Measurements from ENCODE around the gene ZNF584. TPM values are rescaled to one million over a fixed set of nuclear protein-coding genes. Genes with fewer than 3 reads are reported as not detected.

Gene ZNF584
- total RNA-seq, 4 donors from 2014 or later = 3.4 to 8.3 (median 7.3) TPM

DNA sequence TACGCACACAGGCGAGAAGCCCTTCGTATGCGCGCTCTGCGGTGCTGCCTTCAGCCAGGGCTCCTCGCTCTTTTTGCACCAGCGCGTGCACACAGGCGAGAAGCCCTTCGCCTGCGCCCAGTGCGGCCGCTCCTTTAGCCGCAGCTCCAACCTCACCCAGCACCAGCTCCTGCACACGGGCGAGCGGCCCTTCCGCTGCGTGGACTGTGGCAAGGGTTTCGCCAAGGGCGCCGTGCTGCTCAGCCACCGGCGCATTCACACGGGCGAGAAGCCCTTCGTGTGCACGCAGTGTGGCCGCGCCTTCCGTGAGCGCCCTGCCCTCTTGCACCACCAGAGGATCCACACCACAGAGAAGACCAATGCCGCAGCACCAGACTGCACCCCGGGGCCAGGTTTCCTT, 47.7 kb downstream of the ZNF584 start:
- no peak for DNase-seq
- Histone ChIP-seq H3K9me3 (no peaks in the 10 kb centered on the region), H3K27me3 (no peaks in the 10 kb centered on the region), H3K4me1 (peaks cover 0 to 11% (median 3%) of the 10 kb centered on the region in 4 donors), H3K27ac (no peak overlapping the region), H3K4me3 (no peak overlapping the region), H3K36me3 (no peaks in the 10 kb centered on the region)
- TF ChIP-seq POLR2AphosphoS5 (IDR thresholded peaks at IDR 0.05) (no peak), CTCF (IDR thresholded peaks at IDR 0.05) (no peak), EP300 (IDR thresholded peaks at IDR 0.05; ENCODE audit: low read depth) (no peak), POLR2A (IDR thresholded peaks at IDR 0.05) (no peak)
- WGBS, 2 donors (ENCODE audit: low coverage in 1 of 2) = 97% methylated on average over 35 of the region's 35 CpGs; no CpG with 5 or more reads in 1 of the 2 donors
- in situ Hi-C loops (cut with MboI; ENCODE audit: low pct_ligation_motif_present in 1 of 4, low pct_unique_long_range_greater_than_20kb in 1 of 4, low sequenced_read_pairs in 3 of 4) (no loop called here), intact Hi-C loops (cut with DNase I; ENCODE audit: low total_unique reads) (no loop called here)

GRCh38 chr19:58460039-58460438, 51.6 kb downstream of the ZNF584 start:
- Histone ChIP-seq H3K27ac (no peak overlapping the region), H3K36me3 (no peaks in the 10 kb centered on the region), H3K27me3 (no peaks in the 10 kb centered on the region), H3K9me3 (no peaks in the 10 kb centered on the region), H3K4me3 (no peak overlapping the region), H3K4me1 (no peaks in the 10 kb centered on the region)
- 80 to 88% methylated on average over 1 to 2 of the region's 2 CpGs for WGBS, 2 donors (ENCODE audit: low coverage in 1 of 2)
- no peak for TF ChIP-seq POLR2A (IDR thresholded peaks at IDR 0.05)
- no peak for TF ChIP-seq POLR2AphosphoS5 (IDR thresholded peaks at IDR 0.05)
- TF ChIP-seq CTCF (IDR thresholded peaks at IDR 0.05) = no peak
- TF ChIP-seq EP300 (IDR thresholded peaks at IDR 0.05; ENCODE audit: low read depth) = no peak
- no peak for DNase-seq
- in situ Hi-C loops (cut with MboI; ENCODE audit: low pct_ligation_motif_present in 1 of 4, low pct_unique_long_range_greater_than_20kb in 1 of 4, low sequenced_read_pairs in 3 of 4) (no loop called here), intact Hi-C loops (cut with DNase I; ENCODE audit: low total_unique reads) (no loop called here)

DNA sequence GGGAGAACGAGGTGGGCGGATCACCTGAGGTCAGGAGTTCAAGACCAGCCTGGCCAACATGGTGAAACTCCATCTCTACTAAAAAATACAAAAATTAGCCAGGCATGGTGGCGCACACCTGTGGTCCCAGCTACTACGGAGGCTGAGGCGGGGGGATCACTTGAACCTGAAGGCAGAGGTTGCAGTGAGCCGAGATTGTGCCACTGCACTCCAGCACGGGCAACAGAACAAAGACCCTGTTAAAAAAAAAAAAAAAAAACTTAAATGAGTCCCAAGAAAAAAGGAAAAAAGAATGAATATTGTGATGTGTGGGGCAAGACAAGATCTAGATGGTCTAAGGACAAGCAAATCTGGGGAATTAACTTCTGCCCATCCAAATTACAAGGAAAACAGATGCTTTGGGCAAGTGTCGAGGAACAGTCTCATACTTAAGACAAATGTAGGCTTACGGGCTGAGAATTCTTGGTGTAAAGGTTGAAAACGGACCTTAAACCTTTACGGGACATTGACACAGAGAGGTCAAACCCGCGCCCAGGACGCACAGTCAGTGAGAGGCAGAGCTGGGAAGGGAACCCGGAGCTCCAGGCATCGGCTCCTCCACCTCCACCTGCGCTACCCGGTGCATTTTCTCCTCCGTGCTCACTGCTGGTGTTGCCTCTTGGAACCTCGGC, 57.8 kb downstream of the ZNF584 start:
- no peaks in the 10 kb centered on the region for H3K9me3 ChIP-seq

More for the DNA sequence above, 57.8 kb downstream of the ZNF584 start:
- peaks cover 0 to 7% (median 0%) of the 10 kb centered on the region in 4 donors for H3K36me3 ChIP-seq
- H3K4me3 ChIP-seq = peak overlapping the region; percentile 3 to 99 (median 94)
- no peak for TF ChIP-seq POLR2A (IDR thresholded peaks at IDR 0.05)
- no peak for TF ChIP-seq CTCF (IDR thresholded peaks at IDR 0.05)
- TF ChIP-seq EP300 (IDR thresholded peaks at IDR 0.05; ENCODE audit: low read depth) = no peak
- no peak for TF ChIP-seq POLR2AphosphoS5 (IDR thresholded peaks at IDR 0.05)
- intact Hi-C loops (cut with DNase I; ENCODE audit: low total_unique reads) (no loop called here), in situ Hi-C loops (cut with MboI; ENCODE audit: low pct_ligation_motif_present in 1 of 4, low pct_unique_long_range_greater_than_20kb in 1 of 4, low sequenced_read_pairs in 3 of 4) (no loop called here)
- 32 to 34% methylated on average over 4 to 20 of the region's 20 CpGs for WGBS, 2 donors (ENCODE audit: low coverage in 1 of 2)
- H3K4me1 ChIP-seq = peaks cover 6 to 15% (median 8%) of the 10 kb centered on the region in 4 donors
- peak overlapping the region in 2 of 4 donors; percentile 77 to 94 for H3K27ac ChIP-seq
- no peak for DNase-seq
- no peaks in the 10 kb centered on the region for H3K27me3 ChIP-seq

All from transverse colon (tissue), 4 donors.